GM23248 (cell line): ENCODE measurements around the gene HES2.

Source experiments
- EZH2 ChIP-seq: fragments of 200-600 bp; sonication (generic); IDR thresholded peaks from 2 replicates; pipeline ENCODE4 v1.6.1; 2018; ENCODE audit warnings: antibody characterized with exemption, mild to moderate bottlenecking; ENCODE audit not compliant: insufficient read depth, poor library complexity, severe bottlenecking
- EZH2phosphoT487 ChIP-seq: fragments of 200-600 bp; sonication (generic); IDR thresholded peaks from 2 replicates; pipeline ENCODE4 v1.6.1; 2018; ENCODE audit warnings: antibody characterized with exemption, moderate library complexity, mild to moderate bottlenecking, low read depth; ENCODE audit not compliant: insufficient read depth

GRCh38 chr1:6465461-6466005 lies 45.8 kb upstream of the HES2 start:
- no peak for TF ChIP-seq EZH2
- no peak for TF ChIP-seq EZH2phosphoT487
